DMS53 treated with DMSO at 0.1 percent for 48 hours (cell line): ENCODE results near the gene HIGD1B.

Experiments used
- DNase-seq: peaks from one replicate; lab custom pipeline; 2025; ENCODE audit not compliant: unreplicated experiment; lab: John Stamatoyannopoulos, UW

Gene HIGD1B

GRCh38 chr17:44877121-44877520 is 29.4 kb downstream of the HIGD1B start:
- DNase-seq = no peak

- DNase-seq = peak; percentile 16
Measured at GRCh38 chr17:44878627-44879221, 31.0 kb downstream of the HIGD1B start.

- DNase-seq = no peak
Measured at GRCh38 chr17:44879376-44879775, 31.7 kb downstream of the HIGD1B start.

DNA sequence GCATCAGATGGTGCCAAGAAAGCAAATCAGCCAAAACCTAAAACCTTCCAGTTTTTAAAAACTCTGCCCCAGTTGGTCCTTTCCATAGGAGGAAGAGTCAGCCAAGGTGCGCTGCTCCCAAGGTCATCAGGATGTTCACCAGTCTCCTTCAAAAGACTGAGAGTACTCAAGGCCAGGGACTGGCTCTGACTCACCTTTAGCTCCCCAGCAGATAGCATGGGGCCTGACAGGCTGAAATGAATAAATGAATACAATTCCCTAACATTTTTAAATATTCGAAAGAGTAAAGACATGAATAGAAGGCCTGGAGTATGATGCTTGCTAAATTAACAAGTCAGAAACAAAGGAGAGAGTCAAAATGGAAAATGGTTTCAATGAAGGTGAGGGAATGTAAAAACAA is 32.4 kb downstream of the HIGD1B start:
- no peak for DNase-seq

DNA sequence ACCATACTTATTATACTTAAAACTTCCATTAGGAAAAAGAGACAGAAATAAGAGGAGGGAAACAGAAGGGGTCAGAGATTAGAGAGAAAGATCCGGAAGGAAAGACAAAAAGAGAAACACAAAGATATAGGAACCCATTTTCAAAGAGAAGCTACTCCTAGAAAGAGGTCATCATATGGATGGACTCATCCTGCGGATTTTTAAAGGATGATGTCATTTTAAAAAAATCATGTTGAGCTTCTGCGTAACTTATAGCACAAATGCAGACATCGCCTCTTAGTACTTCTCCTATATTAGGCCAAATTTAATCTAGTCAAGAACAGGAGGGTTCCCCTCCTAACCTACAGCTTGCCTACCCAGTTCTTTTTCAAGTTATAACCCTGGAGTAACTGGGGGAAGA is 33.5 kb downstream of the HIGD1B start:
- no peak for DNase-seq

GRCh38 chr17:44884941-44885340 is 37.3 kb downstream of the HIGD1B start:
- DNase-seq = no peak

- DNase-seq = no peak
Measured at GRCh38 chr17:44887016-44887415, 39.3 kb downstream of the HIGD1B start.

GRCh38 chr17:44887971-44888954 is 40.6 kb downstream of the HIGD1B start:
- DNase-seq = no peak

DNA sequence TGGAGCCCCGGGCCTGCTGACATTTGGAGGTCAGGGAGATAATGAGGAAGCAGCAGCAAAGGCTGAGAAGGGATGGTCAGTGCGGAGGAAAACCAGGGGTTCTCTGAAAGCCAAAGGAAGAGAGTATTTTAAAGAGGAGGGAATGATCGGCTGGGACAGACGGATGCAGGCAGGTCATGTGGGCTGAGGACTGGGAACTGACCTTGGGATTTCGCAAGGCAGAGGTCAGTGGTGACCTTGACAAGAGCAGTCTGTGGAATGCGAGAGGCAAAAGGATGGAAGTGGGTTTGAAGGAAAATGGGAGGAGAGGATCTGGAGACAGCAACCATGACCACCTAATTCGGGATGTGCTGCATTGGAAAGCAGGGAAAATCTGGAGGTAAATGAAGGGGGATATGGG is 41.3 kb downstream of the HIGD1B start:
- no peak for DNase-seq

DNA sequence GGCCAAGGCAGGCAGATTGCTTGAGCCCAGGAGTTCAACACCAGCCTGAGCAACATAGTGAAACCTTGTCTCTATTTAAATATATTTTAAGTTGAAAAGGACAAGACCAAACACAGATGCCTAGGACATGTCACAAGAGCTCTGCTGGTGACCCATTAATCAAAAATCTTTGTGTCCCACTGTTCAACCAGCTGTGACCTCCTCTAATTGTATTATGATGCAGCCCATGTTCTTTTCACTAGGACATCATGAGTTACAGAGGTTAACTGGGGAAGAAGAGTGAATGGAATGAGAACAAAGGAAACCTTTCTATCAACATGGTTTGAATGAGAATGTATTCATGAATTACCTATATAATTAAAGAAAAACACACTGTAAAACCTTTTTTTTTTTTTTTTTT is 44.6 kb downstream of the HIGD1B start:
- DNase-seq = no peak

- no peak for DNase-seq
Measured at GRCh38 chr17:44894642-44895041, 47.0 kb downstream of the HIGD1B start.

GRCh38 chr17:44898768-44899073 is 51.0 kb downstream of the HIGD1B start:
- DNase-seq = peak; percentile 53

DNA sequence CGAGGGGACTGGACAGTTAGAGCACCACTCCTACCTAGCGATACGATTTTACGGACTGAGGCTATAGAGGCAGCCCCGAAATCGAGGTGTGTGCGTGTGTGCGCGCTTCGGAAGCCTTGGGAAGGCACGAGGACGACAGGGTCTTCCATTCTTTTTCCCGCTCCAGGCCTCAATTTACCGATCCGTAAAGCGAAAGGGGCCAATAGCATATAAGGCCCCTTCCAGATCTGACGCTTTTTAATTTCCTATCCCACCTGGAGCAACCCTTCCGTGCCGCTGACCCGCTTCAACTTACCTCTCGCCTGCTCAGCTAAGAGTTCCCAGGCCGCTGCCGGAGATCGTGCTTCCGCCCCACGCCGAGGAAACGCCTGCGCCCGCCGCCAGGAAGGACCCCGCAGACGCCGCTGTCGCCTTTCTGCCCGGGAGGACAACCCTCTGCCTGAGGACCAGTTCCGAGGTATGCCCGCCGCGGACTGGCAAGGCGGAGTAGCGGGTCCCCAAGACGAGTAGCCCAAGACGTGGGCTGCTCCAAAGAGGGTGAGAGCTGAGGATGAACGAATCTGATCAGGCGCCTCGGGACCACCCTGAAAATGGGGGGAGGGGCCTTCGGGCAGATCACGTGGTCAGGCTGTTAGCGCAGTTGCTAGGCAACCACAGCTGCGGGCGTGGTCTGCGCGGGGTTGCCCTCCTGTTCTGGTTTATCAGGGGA is 51.5 kb downstream of the HIGD1B start, which contains the start of gene EFTUD2:
Gene EFTUD2 (minus strand): TSS at position 372 of the 709 bp plus-strand sequence. CDS start 4,924 bp downstream, outside the sequence.
- peak; percentile 97 for DNase-seq
